ENCODE measurements around the gene HOXC13. TPM values are rescaled to one million over a fixed set of nuclear protein-coding genes. Genes with fewer than 3 reads are reported as not detected.
A peak's percentile ranks its signal among the peaks of the same experiment; 100 is the strongest.

HOXC13 gene
- total and polyA plus RNA-seq, 4 donors, result 0.32 TPM; not detected in 3

- H3K36me3 ChIP-seq (ENCODE audit: control insufficient read depth in 1 of 2, insufficient read depth in 2 of 2, low read length in 1 of 2), result no peaks in the 10 kb centered on the region
- intact Hi-C loops (cut with DNase I), result no loop called here
- DNase-seq, result no peak
- no peak for ATAC-seq (ENCODE audit: low FRiP score)
- no peak overlapping the region for H3K27ac ChIP-seq (ENCODE audit: low read depth in 1 of 2, low read length in 2 of 2)
- no peaks in the 10 kb centered on the region for H3K4me1 ChIP-seq (ENCODE audit: control insufficient read depth in 1 of 2, insufficient read depth in 2 of 2, low read length in 2 of 2)
- H3K9me3 ChIP-seq (ENCODE audit: control insufficient read depth, low read length), result no peaks in the 10 kb centered on the region
- H3K4me3 ChIP-seq (ENCODE audit: low read length in 2 of 2), result no peak overlapping the region
- 22 to 25% methylated on average over 13 of the region's 13 CpGs for WGBS, 2 donors
- no peaks in the 10 kb centered on the region for H3K27me3 ChIP-seq (ENCODE audit: control insufficient read depth in 1 of 2, insufficient read depth in 2 of 2, low read length in 1 of 2)
These were observed 13.7 kb downstream of the HOXC13 start for GRCh38 chr12:53952335-53952694.

GRCh38 chr12:53952871-53953734 lies 14.5 kb downstream of the HOXC13 start:
- 11 to 12% methylated on average over 38 of the region's 38 CpGs for WGBS, 2 donors
- ATAC-seq (ENCODE audit: low FRiP score), result no peak
- H3K4me1 ChIP-seq (ENCODE audit: control insufficient read depth in 1 of 2, insufficient read depth in 2 of 2, low read length in 2 of 2), result no peaks in the 10 kb centered on the region
- H3K27ac ChIP-seq (ENCODE audit: low read depth in 1 of 2, low read length in 2 of 2), result no peak overlapping the region
- H3K9me3 ChIP-seq (ENCODE audit: control insufficient read depth, low read length), result no peaks in the 10 kb centered on the region
- no peak overlapping the region for H3K4me3 ChIP-seq (ENCODE audit: low read length in 2 of 2)
- H3K36me3 ChIP-seq (ENCODE audit: control insufficient read depth in 1 of 2, insufficient read depth in 2 of 2, low read length in 1 of 2), result no peaks in the 10 kb centered on the region
- H3K27me3 ChIP-seq (ENCODE audit: control insufficient read depth in 1 of 2, insufficient read depth in 2 of 2, low read length in 1 of 2), result peaks cover 0 to under 1% of the 10 kb centered on the region in 2 donors
- intact Hi-C loops (cut with DNase I), result no loop called here
- peak in 1 of 2 donors; percentile 72 for DNase-seq

GRCh38 chr12:53953831-53954693 lies 15.4 kb downstream of the HOXC13 start:
- H3K27ac ChIP-seq (ENCODE audit: low read depth in 1 of 2, low read length in 2 of 2), result no peak overlapping the region
- DNase-seq (no peak), ATAC-seq (ENCODE audit: low FRiP score) (no peak)
- intact Hi-C loops (cut with DNase I), result no loop called here
- no peaks in the 10 kb centered on the region for H3K4me1 ChIP-seq (ENCODE audit: control insufficient read depth in 1 of 2, insufficient read depth in 2 of 2, low read length in 2 of 2)
- H3K27me3 ChIP-seq (ENCODE audit: control insufficient read depth in 1 of 2, insufficient read depth in 2 of 2, low read length in 1 of 2), result peaks cover 0 to 1% of the 10 kb centered on the region in 2 donors
- no peaks in the 10 kb centered on the region for H3K36me3 ChIP-seq (ENCODE audit: control insufficient read depth in 1 of 2, insufficient read depth in 2 of 2, low read length in 1 of 2)
- H3K9me3 ChIP-seq (ENCODE audit: control insufficient read depth, low read length), result no peaks in the 10 kb centered on the region
- WGBS, 2 donors, result 13 to 14% methylated on average over 19 of the region's 19 CpGs
- H3K4me3 ChIP-seq (ENCODE audit: low read length in 2 of 2), result no peak overlapping the region

GRCh38 chr12:53954694-53955035 lies 16.0 kb downstream of the HOXC13 start, which contains the start of gene HOXC12:
Gene HOXC12, plus strand, starts transcription at chr12:53954903. Its CDS starts 27 bp downstream, at chr12:53954930.
- no peaks in the 10 kb centered on the region for H3K4me1 ChIP-seq (ENCODE audit: control insufficient read depth in 1 of 2, insufficient read depth in 2 of 2, low read length in 2 of 2)
- H3K36me3 ChIP-seq (ENCODE audit: control insufficient read depth in 1 of 2, insufficient read depth in 2 of 2, low read length in 1 of 2), result no peaks in the 10 kb centered on the region
- no peak within 1 kb of the TSS for H3K4me3 ChIP-seq (ENCODE audit: low read length in 2 of 2)
- 5 to 8% methylated on average over 20 of the region's 20 CpGs for WGBS, 2 donors
- DNase-seq, result peak in 1 of 2 donors; percentile 75
- peaks cover 0 to 1% of the 10 kb centered on the region in 2 donors for H3K27me3 ChIP-seq (ENCODE audit: control insufficient read depth in 1 of 2, insufficient read depth in 2 of 2, low read length in 1 of 2)
- no peaks in the 10 kb centered on the region for H3K9me3 ChIP-seq (ENCODE audit: control insufficient read depth, low read length)
- intact Hi-C loops (cut with DNase I), result no loop called here
- no peak within 1 kb of the TSS for H3K27ac ChIP-seq (ENCODE audit: low read depth in 1 of 2, low read length in 2 of 2)
- no peak for ATAC-seq (ENCODE audit: low FRiP score)

- Histone ChIP-seq H3K9me3 (ENCODE audit: control insufficient read depth, low read length) (no peaks in the 10 kb centered on the region), H3K4me1 (ENCODE audit: control insufficient read depth in 1 of 2, insufficient read depth in 2 of 2, low read length in 2 of 2) (no peaks in the 10 kb centered on the region), H3K36me3 (ENCODE audit: control insufficient read depth in 1 of 2, insufficient read depth in 2 of 2, low read length in 1 of 2) (no peaks in the 10 kb centered on the region), H3K4me3 (ENCODE audit: low read length in 2 of 2) (no peak overlapping the region), H3K27me3 (ENCODE audit: control insufficient read depth in 1 of 2, insufficient read depth in 2 of 2, low read length in 1 of 2) (peaks cover 0 to 1% of the 10 kb centered on the region in 2 donors), H3K27ac (ENCODE audit: low read depth in 1 of 2, low read length in 2 of 2) (no peak overlapping the region)
- DNase-seq, result peak in 1 of 2 donors; percentile 77
- 4 to 5% methylated on average over 81 to 86 of the region's 86 CpGs for WGBS, 2 donors
- intact Hi-C loops (cut with DNase I), result no loop called here
- ATAC-seq (ENCODE audit: low FRiP score), result no peak
These were observed 16.6 kb downstream of the HOXC13 start for GRCh38 chr12:53955036-53955775.

GRCh38 chr12:53955776-53956250 lies 17.2 kb downstream of the HOXC13 start:
- H3K4me1 ChIP-seq (ENCODE audit: control insufficient read depth in 1 of 2, insufficient read depth in 2 of 2, low read length in 2 of 2), result no peaks in the 10 kb centered on the region
- H3K27me3 ChIP-seq (ENCODE audit: control insufficient read depth in 1 of 2, insufficient read depth in 2 of 2, low read length in 1 of 2), result peaks cover 0 to 1% of the 10 kb centered on the region in 2 donors
- H3K36me3 ChIP-seq (ENCODE audit: control insufficient read depth in 1 of 2, insufficient read depth in 2 of 2, low read length in 1 of 2), result no peaks in the 10 kb centered on the region
- intact Hi-C loops (cut with DNase I), result no loop called here
- DNase-seq, result no peak
- no peak for ATAC-seq (ENCODE audit: low FRiP score)
- 10 to 16% methylated on average over 10 of the region's 10 CpGs for WGBS, 2 donors
- H3K27ac ChIP-seq (ENCODE audit: low read depth in 1 of 2, low read length in 2 of 2), result no peak overlapping the region
- no peak overlapping the region for H3K4me3 ChIP-seq (ENCODE audit: low read length in 2 of 2)
- no peaks in the 10 kb centered on the region for H3K9me3 ChIP-seq (ENCODE audit: control insufficient read depth, low read length)

GRCh38 chr12:53956251-53956887 lies 17.7 kb downstream of the HOXC13 start:
- ATAC-seq (ENCODE audit: low FRiP score) (no peak), DNase-seq (peak in 1 of 2 donors; percentile 58)
- 9 to 12% methylated on average over 25 of the region's 25 CpGs for WGBS, 2 donors
- Histone ChIP-seq H3K27me3 (ENCODE audit: control insufficient read depth in 1 of 2, insufficient read depth in 2 of 2, low read length in 1 of 2) (peaks cover 0 to 1% of the 10 kb centered on the region in 2 donors), H3K4me3 (ENCODE audit: low read length in 2 of 2) (no peak overlapping the region), H3K36me3 (ENCODE audit: control insufficient read depth in 1 of 2, insufficient read depth in 2 of 2, low read length in 1 of 2) (no peaks in the 10 kb centered on the region), H3K9me3 (ENCODE audit: control insufficient read depth, low read length) (no peaks in the 10 kb centered on the region), H3K4me1 (ENCODE audit: control insufficient read depth in 1 of 2, insufficient read depth in 2 of 2, low read length in 2 of 2) (no peaks in the 10 kb centered on the region), H3K27ac (ENCODE audit: low read depth in 1 of 2, low read length in 2 of 2) (no peak overlapping the region)
- intact Hi-C loops (cut with DNase I), result no loop called here

Measured in aorta (tissue), 5 donors.